Measurements from ENCODE around the gene ZNF564.

DNA sequence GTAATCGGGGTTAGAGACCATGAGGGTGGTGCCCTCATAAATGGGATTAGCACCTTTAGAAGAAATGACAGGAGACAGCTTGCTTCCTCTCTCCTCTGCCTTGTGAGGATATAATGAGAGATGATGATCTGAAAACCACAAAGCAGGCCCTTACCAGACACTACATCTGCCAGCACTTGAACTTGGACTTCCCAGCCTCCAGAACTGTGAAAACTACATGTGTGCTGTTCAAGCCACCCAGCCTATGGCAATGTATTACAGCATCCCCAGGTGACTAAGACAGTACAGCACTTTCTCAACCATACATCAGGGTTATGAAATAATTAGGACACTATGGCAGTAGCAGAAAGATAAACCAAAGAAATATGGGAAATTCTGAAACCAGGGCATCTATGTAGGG, 7.4 kb downstream of the ZNF564 start:
- TF ChIP-seq, protein P1, sequence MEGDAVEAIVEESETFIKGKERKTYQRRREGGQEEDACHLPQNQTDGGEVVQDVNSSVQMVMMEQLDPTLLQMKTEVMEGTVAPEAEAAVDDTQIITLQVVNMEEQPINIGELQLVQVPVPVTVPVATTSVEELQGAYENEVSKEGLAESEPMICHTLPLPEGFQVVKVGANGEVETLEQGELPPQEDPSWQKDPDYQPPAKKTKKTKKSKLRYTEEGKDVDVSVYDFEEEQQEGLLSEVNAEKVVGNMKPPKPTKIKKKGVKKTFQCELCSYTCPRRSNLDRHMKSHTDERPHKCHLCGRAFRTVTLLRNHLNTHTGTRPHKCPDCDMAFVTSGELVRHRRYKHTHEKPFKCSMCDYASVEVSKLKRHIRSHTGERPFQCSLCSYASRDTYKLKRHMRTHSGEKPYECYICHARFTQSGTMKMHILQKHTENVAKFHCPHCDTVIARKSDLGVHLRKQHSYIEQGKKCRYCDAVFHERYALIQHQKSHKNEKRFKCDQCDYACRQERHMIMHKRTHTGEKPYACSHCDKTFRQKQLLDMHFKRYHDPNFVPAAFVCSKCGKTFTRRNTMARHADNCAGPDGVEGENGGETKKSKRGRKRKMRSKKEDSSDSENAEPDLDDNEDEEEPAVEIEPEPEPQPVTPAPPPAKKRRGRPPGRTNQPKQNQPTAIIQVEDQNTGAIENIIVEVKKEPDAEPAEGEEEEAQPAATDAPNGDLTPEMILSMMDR (IDR thresholded peaks at IDR 0.05; ENCODE audit: low read depth, low read length, poor library complexity, severe bottlenecking), result no peak
- TF ChIP-seq EZH2phosphoT487 (IDR thresholded peaks at IDR 0.05; ENCODE audit: borderline replicate concordance, low read length), result no peak

Measured in DOHH2 (cell line).